SK-N-SH treated with all-trans-retinoic acid at 6 μM for 48 hours (cell line): ENCODE results near the gene VPS29.
A peak's percentile ranks its signal among the peaks of the same experiment; 100 is the strongest.

Experiments
- ATAC-seq: fragments of 200-7000 bp; cut with Tn5 transposase; 3 replicates; pipeline ENCODE4 v1.9.1; 2020; ENCODE audit warnings: mild to moderate bottlenecking, moderate library complexity
- ARNTL ChIP-seq: fragments of 450-650 bp; formaldehyde crosslinking; IDR thresholded peaks from 2 replicates; pipeline ENCODE4 v1.5.0; 2020; ENCODE audit warnings: low read depth, mild to moderate bottlenecking, moderate library complexity, borderline replicate concordance
- BACH2 ChIP-seq: fragments of 250-450 bp; sonication (Bioruptor Pico); IDR thresholded peaks from 2 replicates; pipeline ENCODE4 v1.9.0; 2021; ENCODE audit warnings: mild to moderate bottlenecking, borderline replicate concordance
- ESRRG ChIP-seq: fragments of 250-450 bp; sonication (Bioruptor Pico); IDR thresholded peaks from 2 replicates; pipeline ENCODE4 v1.6.1; 2021; ENCODE audit warnings: mild to moderate bottlenecking
- GLIS3 ChIP-seq: fragments of 250-450 bp; sonication (Bioruptor Pico); IDR thresholded peaks from 2 replicates; pipeline ENCODE4 v1.5.0; 2020; ENCODE audit warnings: mild to moderate bottlenecking, moderate library complexity
- ISL1 ChIP-seq: fragments of 250-450 bp; sonication (Bioruptor Pico); IDR thresholded peaks from 2 replicates; pipeline ENCODE4 v2.1.2; 2022; ENCODE audit warnings: mild to moderate bottlenecking, moderate library complexity
- OSR1 ChIP-seq: fragments of 250-450 bp; sonication (Bioruptor Pico); IDR thresholded peaks from 2 replicates; pipeline ENCODE4 v1.8.0; 2022; ENCODE audit warnings: moderate library complexity, mild to moderate bottlenecking, inconsistent platforms
- PPARA ChIP-seq: fragments of 250-450 bp; sonication (Bioruptor Pico); IDR thresholded peaks from 2 replicates; pipeline ENCODE4 v1.5.0; 2020; ENCODE audit warnings: mild to moderate bottlenecking, borderline replicate concordance
- RARB ChIP-seq: fragments of 250-450 bp; sonication (Bioruptor Pico); IDR thresholded peaks from 2 replicates; pipeline ENCODE4 v1.8.0; 2021; ENCODE audit warnings: mild to moderate bottlenecking, moderate library complexity
- SNAI2 ChIP-seq: fragments of 250-450 bp; sonication (Bioruptor Pico); IDR thresholded peaks from 2 replicates; pipeline ENCODE4 v1.5.0; 2020; ENCODE audit warnings: mild to moderate bottlenecking, moderate library complexity
- TCF4 ChIP-seq: fragments of 250-450 bp; sonication (Bioruptor Pico); IDR thresholded peaks from 2 replicates; pipeline ENCODE4 v1.8.0; 2021; ENCODE audit warnings: mild to moderate bottlenecking, moderate library complexity, borderline replicate concordance
- TOX ChIP-seq: fragments of 250-450 bp; sonication (Bioruptor Pico); IDR thresholded peaks from 2 replicates; pipeline ENCODE4 v1.8.0; 2021; ENCODE audit warnings: mild to moderate bottlenecking, moderate library complexity, borderline replicate concordance
- ZC3H10 ChIP-seq: fragments of 250-450 bp; sonication (Bioruptor Pico); IDR thresholded peaks from 2 replicates; pipeline ENCODE4 v1.5.1; 2021; ENCODE audit warnings: mild to moderate bottlenecking, moderate library complexity
- ZFP3 ChIP-seq: fragments of 250-450 bp; sonication (Bioruptor Pico); IDR thresholded peaks from 2 replicates; pipeline ENCODE4 v1.5.0; 2020; ENCODE audit warnings: mild to moderate bottlenecking, moderate library complexity
- ZFP30 ChIP-seq: fragments of 450-650 bp; formaldehyde crosslinking; IDR thresholded peaks from 2 replicates; pipeline ENCODE4 v1.5.0; 2022; ENCODE audit warnings: mild to moderate bottlenecking, moderate library complexity
- ZNF565 ChIP-seq: fragments of 450-650 bp; formaldehyde crosslinking; conservative IDR thresholded peaks from 2 replicates; pipeline ENCODE4 v1.5.0; 2020; ENCODE audit warnings: low read depth, mild to moderate bottlenecking, moderate library complexity
- TF ChIP-seq, protein P1 (sequence below): fragments of 250-450 bp; sonication (Bioruptor Pico); IDR thresholded peaks from 2 replicates; pipeline ENCODE4 v1.5.1; 2021; ENCODE audit warnings: mild to moderate bottlenecking, moderate library complexity
- TF ChIP-seq, protein P2 (sequence below): fragments of 250-450 bp; sonication (Bioruptor Pico); IDR thresholded peaks from 2 replicates; pipeline ENCODE4 v1.5.1; 2020; ENCODE audit warnings: low read depth, mild to moderate bottlenecking, moderate library complexity
- TF ChIP-seq, protein P3 (sequence below): fragments of 250-450 bp; sonication (Bioruptor Pico); IDR thresholded peaks from 2 replicates; pipeline ENCODE4 v1.5.0; 2020; ENCODE audit warnings: mild to moderate bottlenecking, moderate library complexity
- TF ChIP-seq, protein P4 (sequence below): fragments of 250-450 bp; sonication (Bioruptor Pico); IDR thresholded peaks from 2 replicates; pipeline ENCODE4 v1.8.0; 2021; ENCODE audit warnings: low read depth, mild to moderate bottlenecking, moderate library complexity, borderline replicate concordance
- TF ChIP-seq, protein P5 (sequence below): fragments of 250-450 bp; sonication (Bioruptor Pico); IDR thresholded peaks from 2 replicates; pipeline ENCODE4 v1.8.0; 2020; ENCODE audit warnings: mild to moderate bottlenecking, moderate library complexity, borderline replicate concordance

Gene VPS29

DNA sequence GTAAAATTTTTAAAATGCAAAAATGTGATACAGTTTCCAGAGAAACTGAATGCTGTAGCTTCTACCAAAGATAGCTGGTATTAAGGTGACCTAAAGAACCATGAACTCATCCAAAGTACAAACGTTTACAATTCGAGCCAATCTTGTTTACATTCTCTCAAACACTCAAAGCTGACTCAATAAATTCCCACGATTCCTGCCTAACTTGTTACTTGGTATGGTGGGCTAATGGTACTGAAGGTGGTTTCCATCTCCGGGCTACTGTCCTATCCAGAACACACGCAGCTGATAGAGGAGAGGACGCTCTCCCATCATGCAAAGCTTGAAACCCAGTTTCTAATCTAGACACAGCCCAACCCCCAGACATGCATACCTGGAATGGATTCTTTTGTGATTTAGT is 31.7 kb upstream of the VPS29 start:
- ATAC-seq, result no peak

DNA sequence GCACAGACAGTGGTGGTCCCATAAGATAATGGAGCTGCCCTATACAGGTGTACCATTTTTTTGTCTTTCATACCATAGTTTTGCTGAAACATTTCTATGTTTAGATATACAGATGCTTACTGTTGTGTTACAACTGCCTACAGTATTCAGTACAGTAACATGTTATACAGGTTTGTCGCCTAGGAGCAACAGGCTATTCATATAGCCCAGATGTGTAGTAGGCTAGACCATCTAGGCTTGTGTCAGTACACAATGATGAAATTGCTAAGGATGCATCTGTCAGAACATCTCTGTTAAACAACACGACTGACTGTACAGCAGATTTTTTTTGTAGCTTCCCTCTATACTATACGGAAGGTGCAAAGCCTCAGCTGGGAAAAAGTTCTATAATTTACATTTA is 30.7 kb upstream of the VPS29 start:
- no peak for ATAC-seq
- TF ChIP-seq GLIS3 (CRISPR knock-in tag) (no peak), RARB (CRISPR knock-in tag) (no peak), ESRRG (CRISPR knock-in tag) (no peak)

More for the DNA sequence above, 31.7 kb upstream of the VPS29 start:
- TF ChIP-seq ZC3H10 (CRISPR knock-in tag) (no peak), OSR1 (CRISPR knock-in tag) (no peak), PPARA (CRISPR knock-in tag) (no peak), RARB (CRISPR knock-in tag) (no peak), TOX (CRISPR knock-in tag) (no peak), ZFP3 (CRISPR knock-in tag) (no peak), GLIS3 (CRISPR knock-in tag) (no peak), ESRRG (CRISPR knock-in tag) (no peak), BACH2 (CRISPR knock-in tag) (no peak), ZFP30 (CRISPR knock-in tag) (no peak), SNAI2 (CRISPR knock-in tag) (no peak), ARNTL (no peak), ZNF565 (CRISPR knock-in tag) (no peak)
- TF ChIP-seq, protein P1, sequence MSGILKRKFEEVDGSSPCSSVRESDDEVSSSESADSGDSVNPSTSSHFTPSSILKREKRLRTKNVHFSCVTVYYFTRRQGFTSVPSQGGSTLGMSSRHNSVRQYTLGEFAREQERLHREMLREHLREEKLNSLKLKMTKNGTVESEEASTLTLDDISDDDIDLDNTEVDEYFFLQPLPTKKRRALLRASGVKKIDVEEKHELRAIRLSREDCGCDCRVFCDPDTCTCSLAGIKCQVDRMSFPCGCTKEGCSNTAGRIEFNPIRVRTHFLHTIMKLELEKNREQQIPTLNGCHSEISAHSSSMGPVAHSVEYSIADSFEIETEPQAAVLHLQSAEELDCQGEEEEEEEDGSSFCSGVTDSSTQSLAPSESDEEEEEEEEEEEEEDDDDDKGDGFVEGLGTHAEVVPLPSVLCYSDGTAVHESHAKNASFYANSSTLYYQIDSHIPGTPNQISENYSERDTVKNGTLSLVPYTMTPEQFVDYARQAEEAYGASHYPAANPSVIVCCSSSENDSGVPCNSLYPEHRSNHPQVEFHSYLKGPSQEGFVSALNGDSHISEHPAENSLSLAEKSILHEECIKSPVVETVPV (CRISPR knock-in tag), result no peak
- TF ChIP-seq, protein P2, sequence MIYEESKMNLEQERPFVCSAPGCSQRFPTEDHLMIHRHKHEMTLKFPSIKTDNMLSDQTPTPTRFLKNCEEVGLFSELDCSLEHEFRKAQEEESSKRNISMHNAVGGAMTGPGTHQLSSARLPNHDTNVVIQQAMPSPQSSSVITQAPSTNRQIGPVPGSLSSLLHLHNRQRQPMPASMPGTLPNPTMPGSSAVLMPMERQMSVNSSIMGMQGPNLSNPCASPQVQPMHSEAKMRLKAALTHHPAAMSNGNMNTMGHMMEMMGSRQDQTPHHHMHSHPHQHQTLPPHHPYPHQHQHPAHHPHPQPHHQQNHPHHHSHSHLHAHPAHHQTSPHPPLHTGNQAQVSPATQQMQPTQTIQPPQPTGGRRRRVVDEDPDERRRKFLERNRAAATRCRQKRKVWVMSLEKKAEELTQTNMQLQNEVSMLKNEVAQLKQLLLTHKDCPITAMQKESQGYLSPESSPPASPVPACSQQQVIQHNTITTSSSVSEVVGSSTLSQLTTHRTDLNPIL (CRISPR knock-in tag), result no peak
- TF ChIP-seq, protein P3, sequence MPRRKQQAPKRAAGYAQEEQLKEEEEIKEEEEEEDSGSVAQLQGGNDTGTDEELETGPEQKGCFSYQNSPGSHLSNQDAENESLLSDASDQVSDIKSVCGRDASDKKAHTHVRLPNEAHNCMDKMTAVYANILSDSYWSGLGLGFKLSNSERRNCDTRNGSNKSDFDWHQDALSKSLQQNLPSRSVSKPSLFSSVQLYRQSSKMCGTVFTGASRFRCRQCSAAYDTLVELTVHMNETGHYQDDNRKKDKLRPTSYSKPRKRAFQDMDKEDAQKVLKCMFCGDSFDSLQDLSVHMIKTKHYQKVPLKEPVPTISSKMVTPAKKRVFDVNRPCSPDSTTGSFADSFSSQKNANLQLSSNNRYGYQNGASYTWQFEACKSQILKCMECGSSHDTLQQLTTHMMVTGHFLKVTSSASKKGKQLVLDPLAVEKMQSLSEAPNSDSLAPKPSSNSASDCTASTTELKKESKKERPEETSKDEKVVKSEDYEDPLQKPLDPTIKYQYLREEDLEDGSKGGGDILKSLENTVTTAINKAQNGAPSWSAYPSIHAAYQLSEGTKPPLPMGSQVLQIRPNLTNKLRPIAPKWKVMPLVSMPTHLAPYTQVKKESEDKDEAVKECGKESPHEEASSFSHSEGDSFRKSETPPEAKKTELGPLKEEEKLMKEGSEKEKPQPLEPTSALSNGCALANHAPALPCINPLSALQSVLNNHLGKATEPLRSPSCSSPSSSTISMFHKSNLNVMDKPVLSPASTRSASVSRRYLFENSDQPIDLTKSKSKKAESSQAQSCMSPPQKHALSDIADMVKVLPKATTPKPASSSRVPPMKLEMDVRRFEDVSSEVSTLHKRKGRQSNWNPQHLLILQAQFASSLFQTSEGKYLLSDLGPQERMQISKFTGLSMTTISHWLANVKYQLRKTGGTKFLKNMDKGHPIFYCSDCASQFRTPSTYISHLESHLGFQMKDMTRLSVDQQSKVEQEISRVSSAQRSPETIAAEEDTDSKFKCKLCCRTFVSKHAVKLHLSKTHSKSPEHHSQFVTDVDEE (CRISPR knock-in tag), result no peak
- TF ChIP-seq, protein P4, sequence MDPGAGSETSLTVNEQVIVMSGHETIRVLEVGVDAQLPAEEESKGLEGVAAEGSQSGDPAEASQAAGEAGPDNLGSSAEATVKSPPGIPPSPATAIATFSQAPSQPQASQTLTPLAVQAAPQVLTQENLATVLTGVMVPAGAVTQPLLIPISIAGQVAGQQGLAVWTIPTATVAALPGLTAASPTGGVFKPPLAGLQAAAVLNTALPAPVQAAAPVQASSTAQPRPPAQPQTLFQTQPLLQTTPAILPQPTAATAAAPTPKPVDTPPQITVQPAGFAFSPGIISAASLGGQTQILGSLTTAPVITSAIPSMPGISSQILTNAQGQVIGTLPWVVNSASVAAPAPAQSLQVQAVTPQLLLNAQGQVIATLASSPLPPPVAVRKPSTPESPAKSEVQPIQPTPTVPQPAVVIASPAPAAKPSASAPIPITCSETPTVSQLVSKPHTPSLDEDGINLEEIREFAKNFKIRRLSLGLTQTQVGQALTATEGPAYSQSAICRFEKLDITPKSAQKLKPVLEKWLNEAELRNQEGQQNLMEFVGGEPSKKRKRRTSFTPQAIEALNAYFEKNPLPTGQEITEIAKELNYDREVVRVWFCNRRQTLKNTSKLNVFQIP (CRISPR knock-in tag), result no peak
- TF ChIP-seq, protein P5, sequence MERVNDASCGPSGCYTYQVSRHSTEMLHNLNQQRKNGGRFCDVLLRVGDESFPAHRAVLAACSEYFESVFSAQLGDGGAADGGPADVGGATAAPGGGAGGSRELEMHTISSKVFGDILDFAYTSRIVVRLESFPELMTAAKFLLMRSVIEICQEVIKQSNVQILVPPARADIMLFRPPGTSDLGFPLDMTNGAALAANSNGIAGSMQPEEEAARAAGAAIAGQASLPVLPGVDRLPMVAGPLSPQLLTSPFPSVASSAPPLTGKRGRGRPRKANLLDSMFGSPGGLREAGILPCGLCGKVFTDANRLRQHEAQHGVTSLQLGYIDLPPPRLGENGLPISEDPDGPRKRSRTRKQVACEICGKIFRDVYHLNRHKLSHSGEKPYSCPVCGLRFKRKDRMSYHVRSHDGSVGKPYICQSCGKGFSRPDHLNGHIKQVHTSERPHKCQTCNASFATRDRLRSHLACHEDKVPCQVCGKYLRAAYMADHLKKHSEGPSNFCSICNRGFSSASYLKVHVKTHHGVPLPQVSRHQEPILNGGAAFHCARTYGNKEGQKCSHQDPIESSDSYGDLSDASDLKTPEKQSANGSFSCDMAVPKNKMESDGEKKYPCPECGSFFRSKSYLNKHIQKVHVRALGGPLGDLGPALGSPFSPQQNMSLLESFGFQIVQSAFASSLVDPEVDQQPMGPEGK (CRISPR knock-in tag), result no peak

DNA sequence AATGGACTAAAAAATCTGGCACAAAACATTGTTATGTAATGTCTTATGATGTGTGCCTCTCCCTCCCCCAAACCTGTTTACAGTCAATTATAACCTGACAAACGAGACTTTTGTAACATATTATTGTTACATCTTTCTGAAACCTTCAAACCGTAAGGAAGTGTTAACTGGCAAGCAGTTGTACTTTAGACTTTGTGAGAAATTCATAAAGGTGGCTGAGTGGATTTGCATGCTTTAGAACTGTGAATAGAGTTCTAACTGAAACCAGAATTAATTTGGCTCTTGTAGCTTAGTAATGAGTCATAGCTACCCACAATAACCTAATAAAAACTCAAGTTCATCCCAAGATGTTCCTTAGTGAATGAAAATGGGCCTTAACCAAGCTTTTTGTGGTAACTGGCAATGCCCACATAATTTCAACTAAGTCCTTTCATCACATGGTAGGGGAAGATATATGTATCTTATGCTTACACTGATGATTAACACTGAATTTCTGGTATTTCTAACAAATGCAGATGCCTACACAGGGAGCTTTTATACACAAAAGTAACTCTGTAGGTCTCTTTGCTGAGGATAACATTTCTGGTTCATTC is 29.9 kb upstream of the VPS29 start:
- peak; percentile 82 for ATAC-seq
- TF ChIP-seq TCF4 (CRISPR knock-in tag), result no peak
- no peak for TF ChIP-seq ZNF565 (CRISPR knock-in tag)
- TF ChIP-seq TOX (CRISPR knock-in tag), result no peak
- TF ChIP-seq GLIS3 (CRISPR knock-in tag), result no peak
- TF ChIP-seq ISL1, result 0 out of 2 replicates have a peak, but pooled peaks have one; percentile 9
- TF ChIP-seq, protein P2 (CRISPR knock-in tag), result no peak
- TF ChIP-seq, all 23 proteins: peak for 1
